HEK293T (cell line): ENCODE data around the gene COMMD9.

Source experiments
- CTCF ChIA-PET: fragments of 350-600 bp; formaldehyde crosslinking; extraction: SDS; loops from one replicate; lab custom pipeline; 2021; ENCODE audit warnings: antibody characterized with exemption, inconsistent platforms; lab: Yijun Ruan, JAX
- POLR2A ChIA-PET: fragments of 350-600 bp; formaldehyde crosslinking; extraction: SDS; loops from one replicate; lab custom pipeline; 2020; ENCODE audit warnings: antibody characterized with exemption, inconsistent platforms; lab: Yijun Ruan, JAX
- DNase-seq: peaks from one replicate; pipeline ENCODE4 v3.0.0; 2012; ENCODE audit warnings: mixed read lengths; ENCODE audit errors: extremely low spot score
- ARNT ChIP-seq: fragments of 450-650 bp; IDR thresholded peaks from 2 replicates; pipeline ENCODE4 v1.6.1; 2017; ENCODE audit warnings: mild to moderate bottlenecking
- BHLHE40 ChIP-seq: fragments of 450-650 bp; IDR thresholded peaks from 2 replicates; pipeline ENCODE4 v1.6.1; 2016; ENCODE audit warnings: mild to moderate bottlenecking, moderate library complexity, borderline replicate concordance
- CTBP1 ChIP-seq: fragments of 450-650 bp; IDR thresholded peaks from 2 replicates; pipeline ENCODE4 v1.6.1; 2016; ENCODE audit warnings: borderline replicate concordance
- ELF4 ChIP-seq: fragments of 450-650 bp; IDR thresholded peaks from 2 replicates; pipeline ENCODE4 v1.6.1; 2017; ENCODE audit warnings: antibody characterized with exemption
- FOXA1 ChIP-seq: fragments of 450-650 bp; IDR thresholded peaks from 2 replicates; pipeline ENCODE4 v1.6.1; 2016; ENCODE audit warnings: mild to moderate bottlenecking
- FOXK2 ChIP-seq: fragments of 450-650 bp; IDR thresholded peaks from 2 replicates; pipeline ENCODE4 v1.6.1; 2016; ENCODE audit warnings: mild to moderate bottlenecking
- FOXM1 ChIP-seq: fragments of 450-650 bp; IDR thresholded peaks from 2 replicates; pipeline ENCODE4 v1.6.1; 2017; ENCODE audit warnings: mild to moderate bottlenecking, borderline replicate concordance
- HDGF ChIP-seq: fragments of 450-650 bp; IDR thresholded peaks from 2 replicates; pipeline ENCODE4 v1.6.1; 2017; ENCODE audit warnings: antibody characterized with exemption, borderline replicate concordance
- L3MBTL2 ChIP-seq: fragments of 450-650 bp; conservative IDR thresholded peaks from 2 replicates; pipeline ENCODE4 v1.6.1; 2016; ENCODE audit warnings: mild to moderate bottlenecking
- LEF1 ChIP-seq: fragments of 450-650 bp; IDR thresholded peaks from 2 replicates; pipeline ENCODE4 v1.6.1; 2017; ENCODE audit warnings: mild to moderate bottlenecking, borderline replicate concordance
- NFRKB ChIP-seq: fragments of 450-650 bp; IDR thresholded peaks from 2 replicates; pipeline ENCODE4 v1.6.1; 2016; ENCODE audit warnings: mild to moderate bottlenecking, moderate library complexity
- SP1 ChIP-seq: fragments of 450-650 bp; IDR thresholded peaks from 2 replicates; pipeline ENCODE4 v1.6.1; 2017
- SUZ12 ChIP-seq: fragments of 450-650 bp; IDR thresholded peaks from 2 replicates; pipeline ENCODE4 v1.6.1; 2016; ENCODE audit warnings: mild to moderate bottlenecking
- TARDBP ChIP-seq: fragments of 450-650 bp; IDR thresholded peaks from 2 replicates; pipeline ENCODE4 v1.6.1; 2016
- ZNF384 ChIP-seq: fragments of 450-650 bp; IDR thresholded peaks from 2 replicates; pipeline ENCODE4 v1.6.1; 2016
- TF ChIP-seq, protein P1 (sequence below): fragments of 450-650 bp; IDR thresholded peaks from 2 replicates; pipeline ENCODE4 v1.6.1; 2016

Gene COMMD9

DNA sequence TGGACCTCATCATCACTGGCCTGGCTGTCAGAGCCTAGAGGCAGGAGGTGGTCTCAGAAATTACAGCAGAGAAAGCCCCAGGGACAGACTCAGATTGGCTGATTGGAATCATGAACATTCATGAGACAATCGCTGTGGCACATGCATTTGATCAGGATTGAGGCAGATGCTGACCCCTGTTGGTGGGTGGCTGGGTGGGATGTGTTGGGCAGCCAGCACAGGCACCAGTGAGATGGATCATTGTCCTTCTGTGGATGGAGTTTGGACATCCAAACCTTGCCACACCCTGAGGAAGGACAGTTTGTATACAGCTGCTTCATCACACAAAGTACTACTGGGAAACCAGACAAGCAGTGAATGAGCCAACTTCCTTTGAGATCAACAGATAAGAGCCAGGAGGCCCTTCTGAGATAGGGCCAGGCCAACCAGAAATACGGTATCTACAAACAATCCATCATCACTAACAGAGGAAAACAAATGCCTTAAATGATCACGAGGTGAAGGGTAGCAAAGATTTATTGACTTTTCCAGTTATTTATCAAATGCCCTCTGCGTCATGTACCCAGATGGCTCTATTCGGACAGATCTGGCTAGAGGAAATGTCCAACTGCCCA is 17.3 kb downstream of the COMMD9 start:
- ChIA-PET POLR2A (no interaction called here), CTCF (no interaction called here)
- no peak for DNase-seq
- TF ChIP-seq, protein P1, sequence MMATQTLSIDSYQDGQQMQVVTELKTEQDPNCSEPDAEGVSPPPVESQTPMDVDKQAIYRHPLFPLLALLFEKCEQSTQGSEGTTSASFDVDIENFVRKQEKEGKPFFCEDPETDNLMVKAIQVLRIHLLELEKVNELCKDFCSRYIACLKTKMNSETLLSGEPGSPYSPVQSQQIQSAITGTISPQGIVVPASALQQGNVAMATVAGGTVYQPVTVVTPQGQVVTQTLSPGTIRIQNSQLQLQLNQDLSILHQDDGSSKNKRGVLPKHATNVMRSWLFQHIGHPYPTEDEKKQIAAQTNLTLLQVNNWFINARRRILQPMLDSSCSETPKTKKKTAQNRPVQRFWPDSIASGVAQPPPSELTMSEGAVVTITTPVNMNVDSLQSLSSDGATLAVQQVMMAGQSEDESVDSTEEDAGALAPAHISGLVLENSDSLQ: no peak
- TF ChIP-seq FOXM1 (no peak), HDGF (no peak), SP1 (no peak), FOXA1 (no peak), SUZ12 (no peak), NFRKB (no peak), LEF1 (no peak), TARDBP (no peak), ELF4 (no peak), L3MBTL2 (no peak), FOXK2 (no peak), ARNT (no peak), BHLHE40 (no peak), CTBP1 (no peak)

DNA sequence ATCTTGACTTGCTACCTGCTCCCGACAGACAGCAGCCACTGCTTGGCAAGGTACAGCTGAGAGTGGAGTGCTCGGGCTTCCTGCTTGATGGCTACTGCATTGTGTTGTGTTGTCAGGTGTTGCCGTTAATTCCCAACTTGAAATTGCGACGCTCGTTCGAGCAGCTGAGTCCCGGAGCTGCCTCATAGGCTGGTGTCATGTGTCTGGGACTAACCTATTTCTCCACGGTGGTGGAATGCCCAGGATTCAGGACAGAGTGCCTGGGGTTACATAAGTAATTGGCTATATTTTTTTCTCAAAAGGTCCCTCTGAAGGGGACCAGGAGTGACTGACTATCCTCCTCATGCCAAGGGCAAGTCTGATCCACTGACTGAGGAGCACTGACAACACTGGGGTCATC is 18.5 kb downstream of the COMMD9 start:
- ChIA-PET POLR2A (no interaction called here), CTCF (no interaction called here)
- DNase-seq: no peak
- TF ChIP-seq, protein P1: no peak
- TF ChIP-seq HDGF (no peak), ELF4 (no peak), LEF1 (no peak), NFRKB (no peak), FOXM1 (no peak), SP1 (no peak), SUZ12 (no peak), L3MBTL2 (no peak), FOXA1 (no peak), BHLHE40 (no peak), CTBP1 (no peak), FOXK2 (no peak), ARNT (no peak), ZNF384 (no peak), TARDBP (no peak)

DNA sequence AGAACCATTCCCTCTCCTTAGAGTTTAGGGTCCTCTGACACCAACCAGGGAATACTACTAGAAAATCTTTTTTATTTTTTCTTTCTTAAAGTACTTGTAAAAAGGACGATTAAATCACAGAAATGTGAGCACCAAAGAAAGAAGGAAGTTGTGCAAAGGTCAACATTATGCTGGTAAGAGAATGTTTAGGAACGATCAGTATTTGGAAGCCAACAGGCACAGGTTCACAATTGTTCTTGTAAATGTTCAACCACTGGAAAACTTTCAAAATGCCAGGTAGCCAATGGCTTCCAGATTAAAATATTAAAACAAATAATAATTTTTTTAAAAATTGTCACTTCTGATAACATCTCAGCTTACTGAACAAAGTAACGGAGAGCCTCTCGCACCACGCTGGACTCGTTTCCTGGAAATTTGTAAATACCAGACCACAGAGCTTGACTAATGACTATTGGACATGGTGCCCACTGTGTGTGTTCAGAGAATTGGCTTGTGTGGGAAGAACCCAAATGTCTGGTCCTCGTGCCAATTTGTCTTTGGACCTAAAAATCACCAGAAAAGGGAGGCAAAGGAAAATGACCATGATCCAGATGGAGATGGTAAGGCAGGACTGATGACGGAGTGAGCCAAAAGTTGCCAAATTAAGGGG is 20.8 kb downstream of the COMMD9 start:
- ChIA-PET POLR2A (no interaction called here), CTCF (interaction anchor here (1.2 to 4.5 kb wide), 4 partner anchors 10 to 781 kb away, joined by 4 to 29 read pairs (median 6); no protein-coding TSS in a partner anchor)
- no peak for TF ChIP-seq HDGF
- TF ChIP-seq LEF1: no peak
- no peak for TF ChIP-seq FOXK2
- no peak for TF ChIP-seq FOXA1
- no peak for TF ChIP-seq CTBP1
- no peak for TF ChIP-seq L3MBTL2
- no peak for TF ChIP-seq SUZ12
- TF ChIP-seq, protein P1: no peak
- TF ChIP-seq NFRKB: no peak
- no peak for TF ChIP-seq ARNT
- no peak for TF ChIP-seq ELF4
- DNase-seq: no peak

DNA sequence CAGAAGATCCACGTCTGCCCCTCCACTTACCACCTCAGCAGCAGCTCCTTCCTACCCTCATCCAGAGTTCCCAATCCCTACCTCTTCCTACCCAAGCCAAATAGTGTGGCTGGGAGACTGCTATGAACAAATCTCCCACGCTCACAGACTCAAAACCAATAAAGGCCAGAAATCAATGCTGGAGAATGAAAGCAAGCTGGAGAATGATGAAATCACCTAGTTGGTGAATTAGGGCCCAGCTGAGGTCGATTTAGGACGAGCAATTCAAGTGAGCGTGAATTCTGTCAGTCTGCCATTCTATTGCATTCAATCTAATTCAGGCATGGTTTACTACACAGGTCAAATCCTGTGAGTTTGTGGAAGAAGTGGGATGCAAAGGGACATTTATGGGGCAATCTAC is 22.5 kb downstream of the COMMD9 start:
- ChIA-PET CTCF (interaction anchor here (0.6 to 4.5 kb wide), 6 partner anchors 111 to 779 kb away, joined by 3 to 29 read pairs (median 4); no protein-coding TSS in a partner anchor), POLR2A (no interaction called here)
- TF ChIP-seq ELF4 (no peak), FOXA1 (no peak), ZNF384 (no peak), L3MBTL2 (no peak), SUZ12 (no peak), LEF1 (no peak), CTBP1 (no peak), NFRKB (no peak), TARDBP (no peak), BHLHE40 (no peak), FOXK2 (no peak), ARNT (no peak), HDGF (no peak), SP1 (no peak), FOXM1 (no peak)
- TF ChIP-seq, protein P1: no peak
- DNase-seq: no peak
